GM19397 (cell line): ENCODE results near the gene USP12.
A peak's percentile ranks its signal among the peaks of the same experiment; 100 is the strongest.

Experiments
- ATAC-seq: cut with Tn5 transposase; IDR thresholded peaks from one replicate; pipeline ENCODE4 v1.9.1; 2021; ENCODE audit warnings: mild to moderate bottlenecking, moderate library complexity; ENCODE audit not compliant: unreplicated experiment

USP12 gene

DNA sequence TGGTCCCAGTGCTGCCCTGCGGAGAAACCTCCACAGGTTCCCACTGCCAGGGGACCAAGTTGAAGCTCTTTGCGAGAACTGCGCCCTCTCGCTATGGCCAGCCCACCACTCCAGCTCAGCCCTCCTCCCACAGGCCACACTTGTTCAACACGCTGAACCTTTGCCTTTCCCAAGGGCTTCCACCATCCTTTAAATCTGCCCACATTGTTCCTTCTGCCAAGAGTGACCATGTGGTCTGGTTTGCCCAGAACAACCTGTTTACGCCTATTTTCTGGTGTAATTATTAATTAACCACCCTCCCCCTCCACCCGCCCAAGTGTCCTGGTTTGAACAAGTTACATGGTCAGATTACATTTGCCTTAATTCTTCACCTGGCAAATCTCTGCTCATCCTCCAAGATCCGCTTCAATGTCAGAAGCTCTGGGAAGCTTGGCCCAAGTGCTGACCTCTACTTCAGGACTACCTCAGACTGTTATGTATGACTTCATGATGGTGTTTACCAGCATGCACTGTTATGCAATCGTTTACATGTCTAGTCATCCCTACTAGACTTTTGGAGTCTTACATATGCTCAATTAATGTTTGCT, 12.0 kb upstream of the USP12 start:
- ATAC-seq, result no peak

DNA sequence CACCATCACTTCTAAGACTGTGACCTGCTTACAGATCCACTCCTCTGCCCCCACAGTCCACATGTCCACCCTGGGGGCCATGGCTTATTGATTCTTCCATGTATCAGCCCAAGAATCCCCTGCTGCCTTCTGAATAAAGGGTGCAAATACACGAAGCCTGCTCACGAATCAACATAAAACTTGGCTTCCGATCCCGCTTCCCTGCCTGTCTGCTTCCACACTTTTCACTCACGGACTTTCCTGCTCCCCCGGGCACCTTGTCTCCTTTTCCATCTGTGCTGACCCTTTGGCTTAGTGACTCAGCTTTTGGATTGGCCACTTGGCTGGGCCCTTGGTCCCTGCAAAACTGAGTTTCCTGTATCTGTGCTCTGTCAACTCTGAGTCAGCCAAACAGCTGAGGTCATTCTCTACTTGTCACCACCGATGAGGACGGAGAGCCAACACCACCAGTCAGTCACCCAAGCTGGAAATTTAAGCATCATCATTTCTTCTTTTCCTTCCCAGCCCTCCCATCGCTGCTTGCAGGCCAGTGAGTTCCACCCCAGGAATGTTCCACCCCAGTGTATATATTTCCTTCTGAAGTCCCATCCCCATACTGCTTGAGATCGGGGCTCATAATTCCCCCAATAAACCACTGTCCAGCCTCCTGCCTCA, 11.4 kb upstream of the USP12 start:
- no peak for ATAC-seq

DNA sequence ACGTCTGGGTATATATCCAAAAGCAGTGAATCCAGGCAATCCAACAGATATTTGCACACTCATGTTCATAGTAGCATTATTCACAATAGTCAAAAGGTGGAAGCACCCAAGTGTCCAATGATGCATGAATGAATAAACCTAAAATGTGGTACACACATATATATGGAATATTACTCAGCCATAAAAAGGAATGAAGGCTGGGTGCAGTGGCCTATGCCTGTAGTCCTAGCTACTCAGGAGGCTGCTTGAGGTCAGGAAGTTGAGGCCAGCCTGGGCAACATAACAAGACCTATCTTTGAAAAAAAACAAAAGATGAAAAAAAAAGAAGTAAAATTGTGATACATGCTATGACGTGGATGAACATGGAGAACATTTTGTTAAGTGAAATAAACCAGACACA, 10.4 kb upstream of the USP12 start:
- no peak for ATAC-seq

DNA sequence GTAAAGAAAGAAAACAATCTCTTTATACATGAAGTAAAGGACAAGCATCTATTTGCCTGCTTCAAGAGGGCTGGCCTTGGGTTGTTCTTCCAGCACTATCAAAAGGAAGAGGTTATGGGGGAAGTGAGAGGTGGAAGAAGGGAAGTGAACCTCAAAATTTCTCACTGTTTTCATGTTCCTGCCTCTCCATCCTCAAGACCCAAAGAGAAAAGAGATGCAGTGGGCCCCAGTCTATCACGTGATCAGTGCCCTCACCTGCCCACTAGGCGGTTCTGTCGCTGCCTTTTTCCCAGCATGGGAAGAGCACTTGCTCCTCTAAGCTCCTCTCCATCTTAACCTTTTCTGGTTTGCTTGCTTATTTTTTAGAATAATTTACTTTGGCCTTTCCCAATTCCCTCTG, 6.2 kb upstream of the USP12 start:
- ATAC-seq, result no peak

DNA sequence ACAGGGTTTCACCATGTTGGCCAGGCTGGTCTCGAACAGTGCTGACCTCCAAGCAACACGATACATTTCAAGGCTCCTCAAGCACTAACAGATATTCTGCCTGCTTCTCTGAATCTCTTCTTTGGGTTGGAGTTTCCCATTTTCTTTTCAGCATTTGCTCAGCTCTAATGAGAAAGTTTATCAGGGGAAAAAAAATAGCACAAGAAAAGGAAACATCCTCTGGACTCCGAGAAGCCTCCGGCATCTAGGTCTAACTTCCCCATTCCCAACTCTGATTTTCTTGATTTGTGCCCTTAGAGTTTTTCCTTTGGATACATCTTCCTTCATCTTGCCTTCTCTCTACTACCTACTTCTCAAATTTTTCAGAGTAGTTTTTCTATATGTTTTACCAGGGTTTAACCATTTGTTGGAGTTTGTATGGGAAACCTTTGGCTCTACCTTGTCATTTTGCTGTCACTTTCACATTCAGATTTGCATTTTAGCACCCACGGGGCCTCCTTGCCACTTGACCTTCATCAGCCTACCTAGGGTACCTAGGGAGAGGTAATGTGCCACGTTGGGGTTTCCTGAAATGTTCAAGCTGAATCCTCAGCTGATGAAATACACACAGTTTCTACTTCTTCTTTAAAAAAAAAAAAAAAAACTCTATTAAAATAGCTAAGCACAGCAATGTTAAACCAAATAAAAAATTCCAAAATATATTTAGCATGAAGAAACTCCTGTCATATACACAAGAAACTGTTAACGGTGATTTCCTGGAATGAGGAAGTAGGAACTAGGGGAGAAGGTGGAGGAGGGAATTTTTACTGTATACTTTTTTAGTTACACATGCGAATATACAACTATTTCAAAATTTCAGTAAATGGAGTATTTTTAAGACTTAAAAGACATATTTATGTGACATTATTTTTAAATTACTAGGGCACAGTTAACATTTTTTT, 5.1 kb upstream of the USP12 start:
- no peak for ATAC-seq

DNA sequence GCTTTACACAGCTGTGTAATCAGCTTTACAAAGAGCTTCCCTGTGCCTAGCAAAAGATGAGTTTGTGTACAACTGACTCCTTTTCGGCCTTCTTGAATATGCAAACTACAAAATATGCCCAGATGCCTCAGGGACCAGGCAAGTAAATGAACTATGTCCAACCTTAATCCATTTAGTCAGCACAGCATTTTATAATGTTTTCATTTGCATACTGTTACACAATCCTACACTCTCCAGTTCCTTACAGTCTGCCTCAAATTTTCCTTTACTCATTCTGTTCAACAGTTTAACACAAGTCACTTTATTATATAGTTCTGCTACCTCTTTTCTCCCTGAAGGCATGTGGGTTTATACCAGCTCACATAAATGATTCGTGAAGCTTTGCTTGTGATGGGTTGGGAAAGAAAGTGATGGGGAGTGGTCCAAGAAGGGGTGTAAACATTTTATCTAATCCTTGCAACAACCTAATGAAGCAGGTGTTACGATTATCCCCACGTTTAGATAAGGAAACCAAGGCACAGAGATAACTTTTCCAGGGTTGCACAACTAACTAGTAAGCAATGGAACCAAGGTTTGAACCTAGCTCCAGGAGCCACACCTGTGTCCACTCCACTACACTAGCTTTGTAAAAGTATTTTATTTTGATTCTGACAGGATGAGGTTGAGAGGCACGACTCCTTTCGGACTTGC, 3.3 kb upstream of the USP12 start:
- no peak for ATAC-seq

DNA sequence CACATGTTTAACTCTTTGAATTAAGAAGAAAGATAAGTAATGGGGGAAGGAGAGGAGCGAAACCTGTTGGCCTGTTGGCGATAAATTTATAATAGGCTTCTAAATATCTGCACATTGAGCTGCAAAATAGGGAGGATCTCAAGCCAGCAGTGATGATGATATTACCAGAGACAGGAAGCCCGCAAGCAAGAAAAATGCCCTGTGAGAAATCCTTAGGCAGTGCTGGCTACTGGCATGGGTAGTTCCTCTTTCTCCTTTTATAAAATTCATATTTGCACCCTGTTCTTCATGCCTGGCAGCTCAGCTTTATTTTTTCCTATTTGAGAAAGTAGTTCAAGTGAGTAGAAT, 858 bp upstream of the USP12 start:
- ATAC-seq, result no peak

DNA sequence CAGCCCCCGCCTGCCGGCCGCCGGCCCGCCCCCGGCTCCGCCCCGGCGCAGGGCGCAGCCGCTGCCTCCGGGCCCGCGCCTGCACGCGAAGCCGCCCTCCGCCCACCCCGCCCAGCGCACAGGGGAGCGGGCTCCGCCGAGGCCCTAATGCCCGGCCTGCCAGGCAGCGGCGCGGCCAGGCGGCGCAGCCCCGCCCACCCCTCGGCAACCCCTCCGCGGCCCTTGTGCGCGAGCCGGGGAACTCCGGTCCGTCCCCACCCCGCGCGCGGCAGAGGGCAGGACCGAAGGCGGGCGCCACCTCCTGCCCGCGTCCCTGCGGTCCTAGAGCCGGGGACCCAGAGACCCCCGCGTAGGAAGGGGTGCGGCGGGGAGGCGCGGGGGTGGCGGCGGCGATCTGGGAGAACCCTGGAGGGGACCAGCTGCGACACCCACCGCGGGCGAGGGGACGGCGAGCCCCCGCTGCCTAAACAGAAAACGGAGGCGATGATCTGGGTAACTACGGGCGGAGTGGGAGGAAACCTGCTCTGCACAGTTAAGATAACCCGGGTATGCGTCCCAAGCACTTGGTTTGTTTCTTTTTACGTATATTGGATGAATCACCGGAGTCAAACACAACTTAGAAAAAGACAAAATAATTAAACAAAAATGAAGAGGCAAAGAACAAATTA, 350 bp upstream of the USP12 start:
- ATAC-seq, result peak; percentile 85

DNA sequence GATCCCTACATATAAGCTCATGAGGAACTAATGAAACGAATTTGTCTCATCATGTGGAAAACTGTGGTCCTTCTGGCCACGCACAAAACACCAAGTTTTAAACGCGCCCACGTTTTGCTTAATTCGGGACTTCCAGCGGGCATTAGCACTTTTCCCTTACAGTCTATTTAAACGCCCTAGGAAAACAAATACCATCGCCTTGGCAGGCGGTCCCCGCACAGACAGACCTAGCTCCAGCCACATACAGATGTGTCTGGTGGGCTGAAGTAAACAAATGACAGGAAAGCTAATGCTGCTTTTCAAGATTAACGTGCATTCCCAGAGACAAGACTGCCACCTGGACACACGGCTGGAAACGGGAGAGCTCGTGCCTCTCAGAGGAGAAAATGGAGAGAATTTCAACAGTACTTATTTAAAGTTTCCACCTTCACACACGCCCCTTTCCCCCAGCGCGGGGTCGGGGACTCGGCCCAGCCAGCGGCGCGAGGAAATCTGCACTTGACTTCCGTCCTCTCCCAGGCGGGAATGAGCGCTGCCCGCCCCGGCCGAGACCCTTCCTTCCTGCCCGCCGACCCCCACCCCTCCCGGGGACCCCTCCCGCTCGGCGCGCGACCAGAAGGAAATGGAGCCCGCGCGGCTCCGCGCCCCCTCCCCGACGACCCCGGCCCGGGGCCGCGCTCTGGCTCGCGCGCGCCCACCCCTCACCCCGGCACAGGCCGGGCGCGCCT, 931 bp downstream of the USP12 start:
- no peak for ATAC-seq

DNA sequence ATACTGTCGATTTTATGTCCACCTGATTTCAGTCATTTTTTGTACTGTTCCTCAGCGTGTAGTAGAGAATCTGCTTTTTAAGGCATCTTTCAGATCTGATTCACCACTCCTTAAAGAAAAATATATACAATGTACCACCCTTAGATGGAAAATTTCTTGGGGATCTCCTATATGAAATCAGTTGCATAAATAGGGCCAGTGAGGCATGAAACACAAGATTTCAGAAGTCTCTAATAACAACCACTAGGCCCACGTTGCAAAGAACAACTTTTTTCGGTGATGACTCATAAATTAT, 1.4 kb downstream of the USP12 start:
- ATAC-seq, result no peak

DNA sequence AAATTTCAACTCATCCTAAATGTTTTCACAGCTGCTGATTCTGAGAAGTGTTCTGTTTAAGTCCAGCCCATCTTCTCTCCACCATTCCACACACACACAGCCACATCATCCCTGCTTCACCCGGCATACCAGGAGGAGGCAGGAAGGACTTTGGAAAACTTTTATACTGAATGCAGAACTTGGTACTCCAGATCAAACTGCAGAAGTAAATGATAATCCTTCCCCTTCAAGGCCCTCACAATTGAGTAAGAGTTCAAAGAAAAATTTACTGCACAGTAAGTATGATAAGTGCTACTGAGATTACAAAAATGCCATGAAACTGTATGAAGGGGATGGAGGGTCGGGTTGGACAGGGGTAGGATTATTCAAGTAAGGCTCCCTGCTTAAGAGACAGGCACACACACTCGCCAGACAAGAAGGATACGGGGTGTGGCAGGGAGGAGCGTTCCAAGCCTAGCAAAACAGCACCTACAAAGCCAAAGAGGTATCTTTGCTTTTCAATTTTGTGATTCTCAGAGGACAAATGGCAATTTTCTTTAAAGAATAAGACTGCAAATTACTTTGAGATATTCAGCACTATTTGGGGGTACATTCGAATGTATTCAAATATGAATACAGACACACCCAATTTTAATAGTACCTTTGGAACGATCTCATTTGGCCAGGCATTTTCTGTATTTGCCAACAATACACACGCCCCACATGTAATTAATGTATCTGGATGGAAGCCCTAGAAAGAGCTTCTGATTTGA, 2.5 kb downstream of the USP12 start:
- no peak for ATAC-seq

DNA sequence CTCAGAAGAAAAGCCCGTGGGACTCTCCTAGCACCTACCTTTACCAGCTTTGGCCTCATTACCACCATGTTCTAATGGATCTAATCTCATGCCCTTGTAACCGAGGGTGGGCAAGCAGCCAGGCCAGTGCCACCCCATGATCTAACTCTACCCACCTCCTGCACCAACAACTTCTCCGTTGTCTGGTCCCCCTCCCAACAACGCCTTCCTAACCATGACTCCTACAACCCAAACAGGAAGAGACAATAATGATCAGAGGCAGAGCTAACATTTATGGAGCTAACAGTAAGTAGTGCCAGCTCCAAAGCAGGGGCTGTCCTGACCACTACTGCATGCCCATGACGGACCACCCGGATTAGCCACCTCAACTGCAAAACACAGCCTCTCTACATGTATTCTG, 3.5 kb downstream of the USP12 start:
- no peak for ATAC-seq

DNA sequence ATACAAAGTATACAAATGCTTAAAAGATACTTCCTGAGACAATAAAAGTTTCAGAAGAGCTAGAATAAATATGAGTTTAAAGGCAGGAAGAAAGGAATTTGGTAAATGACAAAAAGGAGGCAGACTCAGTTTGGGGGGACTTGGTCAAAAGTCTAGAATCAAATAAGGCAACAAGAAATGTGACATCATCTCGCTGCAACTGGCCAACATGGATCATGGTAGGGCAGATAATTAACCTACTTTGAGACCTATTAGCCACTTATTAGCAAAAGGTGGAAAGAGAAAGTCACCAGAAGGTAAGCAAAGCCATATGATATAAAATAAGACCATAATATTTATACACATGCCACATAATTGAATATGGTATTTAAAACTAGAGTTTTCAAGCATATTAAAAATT, 5.3 kb downstream of the USP12 start:
- ATAC-seq, result no peak

DNA sequence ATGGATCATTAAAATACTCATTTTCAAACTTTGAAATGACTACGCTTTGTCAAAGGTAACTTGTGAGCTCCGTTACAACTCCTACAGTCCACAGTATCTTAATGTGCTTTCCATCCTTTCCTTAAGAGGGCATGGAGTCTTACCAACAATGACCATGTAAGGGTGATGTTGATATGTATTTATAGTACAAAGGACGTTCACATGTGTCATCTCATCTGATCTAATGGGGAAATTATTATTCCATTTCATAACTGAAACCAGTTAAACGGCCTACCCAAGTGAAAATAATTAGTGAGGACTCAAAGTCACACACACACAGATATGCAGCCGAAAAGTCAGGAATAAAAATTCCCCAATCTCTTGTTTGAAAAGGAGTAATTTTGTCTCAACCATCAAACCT, 9.6 kb downstream of the USP12 start:
- ATAC-seq, result no peak

DNA sequence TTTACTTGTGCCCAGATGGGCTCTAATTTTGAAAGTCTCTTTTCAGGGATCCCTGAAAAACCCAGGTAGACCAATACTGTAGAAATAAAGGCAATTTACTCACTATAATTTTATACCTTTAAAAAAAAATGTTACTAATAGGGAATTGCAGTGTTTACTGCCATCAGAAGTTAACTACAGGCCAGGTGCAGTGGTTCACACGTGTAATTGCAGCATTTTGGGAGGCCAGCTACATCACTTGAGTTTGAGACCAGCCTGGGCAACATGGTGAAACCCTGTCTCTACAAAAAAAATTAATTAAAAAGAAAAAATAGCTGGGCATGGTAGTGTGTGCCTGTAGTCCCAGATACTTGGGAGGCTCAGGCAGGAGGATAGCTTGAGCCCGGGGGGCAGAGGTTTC, 10.2 kb downstream of the USP12 start:
- no peak for ATAC-seq

DNA sequence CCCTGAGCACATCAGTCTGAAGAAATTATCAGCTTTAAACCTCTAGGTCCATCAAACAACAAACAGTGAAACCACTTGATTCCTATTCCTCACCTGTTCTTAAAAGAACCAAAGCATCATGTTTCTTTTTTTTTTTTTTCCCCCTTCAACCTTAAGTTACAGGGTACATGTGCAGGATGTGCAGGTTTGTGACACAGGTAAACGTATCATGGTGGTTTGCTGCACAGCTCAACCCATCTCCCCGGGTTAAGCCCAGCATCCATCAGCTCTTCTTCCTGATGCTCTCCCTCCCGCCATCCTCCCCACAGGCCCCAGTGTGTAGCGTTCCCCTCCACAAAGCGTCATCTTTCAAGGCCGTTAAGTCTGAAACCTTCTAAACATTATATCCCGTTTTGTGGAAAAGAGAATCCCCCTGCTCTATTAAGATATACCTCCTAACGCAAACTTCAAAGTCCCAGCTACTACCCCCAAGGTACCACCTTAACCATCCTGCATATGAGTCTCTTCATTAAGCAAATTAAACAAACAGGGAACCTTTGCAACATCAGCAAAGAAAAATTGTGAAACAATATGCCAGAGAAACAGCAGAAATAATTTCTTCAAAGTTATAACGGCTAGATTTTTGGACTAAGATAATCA, 10.8 kb downstream of the USP12 start:
- ATAC-seq, result no peak

DNA sequence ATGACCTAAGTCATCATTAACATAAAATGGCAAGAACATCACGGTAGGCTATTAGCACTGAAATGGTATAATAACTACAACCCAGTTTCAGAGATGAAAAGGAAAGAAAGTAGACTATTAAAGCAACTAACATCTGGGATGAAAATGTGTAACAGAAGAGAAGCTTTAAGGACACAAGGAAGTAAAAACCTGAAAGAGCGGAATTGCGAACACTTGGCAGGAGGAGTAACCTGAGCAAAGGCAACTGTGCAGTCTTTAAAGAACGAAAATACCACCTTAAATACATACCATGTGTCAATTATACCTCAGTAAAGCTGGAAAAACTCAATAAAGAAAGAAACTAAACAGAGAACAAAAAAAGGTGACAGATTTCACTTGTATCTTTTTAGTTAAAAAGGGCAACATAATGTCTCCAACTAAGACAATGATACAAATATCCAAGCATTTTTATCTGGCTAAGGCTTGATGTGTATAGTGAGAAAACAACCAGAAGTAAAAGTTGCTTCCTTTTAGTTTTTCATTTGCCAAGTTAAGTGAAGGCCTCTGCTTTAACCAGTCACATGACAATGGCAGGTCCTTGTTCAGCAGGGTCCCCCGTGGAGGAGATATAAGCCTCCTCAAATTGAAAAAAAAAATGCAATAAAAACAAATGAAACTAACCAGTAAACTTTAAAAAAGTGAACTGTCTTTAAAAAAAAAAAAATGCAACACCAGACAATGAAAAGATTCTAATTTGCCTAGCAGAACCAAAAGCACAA, 11.6 kb downstream of the USP12 start:
- no peak for ATAC-seq

DNA sequence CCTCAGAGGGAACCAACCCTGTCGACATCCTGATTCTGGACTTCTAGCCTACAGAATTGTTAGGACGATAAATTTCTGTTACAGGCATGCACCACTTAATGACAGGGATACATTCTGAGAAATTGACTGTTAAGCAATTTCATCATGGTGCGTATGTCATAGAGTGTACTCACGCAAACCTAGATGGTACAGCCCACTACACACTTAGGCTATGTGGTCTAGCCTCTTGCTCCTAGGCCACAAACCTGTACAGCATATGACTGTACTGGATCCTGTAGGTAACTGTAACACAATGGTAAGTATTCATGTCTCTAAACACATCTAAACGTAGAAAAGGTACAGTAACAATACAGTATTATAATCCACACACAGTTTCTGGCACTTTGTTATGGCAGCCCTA, 13.3 kb downstream of the USP12 start:
- ATAC-seq, result no peak
